Stimulated activated CD8-positive, alpha-beta memory T cell treated with anti-CD3 and anti-CD28 coated beads, Interleukin-4, amount 100 ng/mL, for 4 hours (primary cell): ENCODE measurements around the gene TSPAN14.

ENCODE experiments used
- DNase-seq, 2 donors: peaks; one replicate each; pipeline ENCODE4 v3.0.0-alpha.2; 2020; ENCODE audit warnings: low read depth in 2 of 2, low spot score in 1 of 2

The TSPAN14 gene

DNA sequence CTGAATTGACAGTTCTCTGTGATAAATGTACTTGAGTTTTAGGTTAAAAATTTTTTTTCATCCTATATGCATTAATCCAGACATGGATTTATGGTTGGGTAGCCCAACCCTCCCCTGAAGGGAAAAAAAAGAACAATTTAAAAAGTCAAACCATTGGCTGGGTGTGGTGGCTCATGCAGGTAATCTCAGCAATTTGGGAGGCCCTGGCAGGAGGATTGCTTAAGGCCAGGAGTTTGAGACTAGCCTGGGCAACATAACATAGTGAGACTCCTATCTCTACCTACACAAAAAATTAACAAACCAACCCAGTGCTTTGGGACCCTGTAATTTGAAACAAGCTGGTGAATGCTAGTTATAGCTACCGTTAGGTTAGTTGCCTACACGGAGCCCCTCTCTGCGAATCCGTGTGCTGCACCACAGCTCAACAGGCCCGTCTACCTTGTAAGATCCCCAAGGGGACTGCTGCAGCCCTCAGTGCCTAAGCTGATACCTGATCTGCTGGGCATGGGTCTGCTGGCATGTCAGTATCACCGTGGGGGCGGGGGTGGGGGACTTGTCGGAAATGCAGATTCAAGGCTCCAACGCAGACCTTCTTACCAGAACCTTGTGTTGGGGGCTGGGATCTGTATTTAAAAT, 32.8 kb downstream of the TSPAN14 start:
- DNase-seq, result no peak

- DNase-seq, result no peak
Measured at GRCh38 chr10:80487421-80487785, 33.3 kb downstream of the TSPAN14 start.

DNA sequence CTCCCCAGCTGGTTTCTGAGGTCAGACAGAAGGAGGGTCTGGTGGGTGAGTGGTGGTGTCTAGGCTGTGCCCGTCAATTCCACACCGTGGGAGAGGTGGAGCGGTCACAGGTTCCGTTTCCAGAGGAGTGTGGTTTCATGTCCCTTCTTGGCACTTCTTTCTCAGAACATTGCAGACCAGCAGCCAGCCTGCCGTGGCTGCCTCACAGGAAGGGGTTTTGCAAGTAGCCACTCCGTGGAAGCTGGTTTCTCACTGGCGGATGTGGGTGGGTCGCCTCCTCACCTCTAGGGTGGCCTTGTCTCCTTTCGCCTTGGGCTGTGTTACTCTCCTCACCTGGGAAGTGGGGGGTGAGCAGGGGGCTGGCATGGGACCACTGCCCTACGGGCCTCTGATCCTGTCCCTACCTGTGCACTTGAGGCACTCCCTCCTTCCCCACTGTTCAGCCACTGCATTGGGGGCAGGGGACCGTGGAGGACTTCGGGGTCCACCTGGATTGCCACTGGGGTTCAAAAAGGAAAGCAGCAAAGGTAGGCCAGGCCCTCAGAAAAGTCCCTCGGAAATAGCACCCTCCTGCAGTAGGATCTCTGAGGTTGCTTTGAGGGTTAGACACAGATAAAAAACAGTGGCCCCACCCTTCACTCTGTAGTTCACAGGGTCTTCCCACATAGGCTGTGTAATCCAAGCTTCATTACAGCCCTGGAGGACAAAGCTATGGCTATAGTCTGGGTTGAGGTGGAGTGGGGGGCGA, 33.9 kb downstream of the TSPAN14 start:
- DNase-seq, result no peak

GRCh38 chr10:80488539-80489066, 34.5 kb downstream of the TSPAN14 start:
- DNase-seq, result no peak

- no peak for DNase-seq
Measured at GRCh38 chr10:80489371-80490112, 35.4 kb downstream of the TSPAN14 start.

DNA sequence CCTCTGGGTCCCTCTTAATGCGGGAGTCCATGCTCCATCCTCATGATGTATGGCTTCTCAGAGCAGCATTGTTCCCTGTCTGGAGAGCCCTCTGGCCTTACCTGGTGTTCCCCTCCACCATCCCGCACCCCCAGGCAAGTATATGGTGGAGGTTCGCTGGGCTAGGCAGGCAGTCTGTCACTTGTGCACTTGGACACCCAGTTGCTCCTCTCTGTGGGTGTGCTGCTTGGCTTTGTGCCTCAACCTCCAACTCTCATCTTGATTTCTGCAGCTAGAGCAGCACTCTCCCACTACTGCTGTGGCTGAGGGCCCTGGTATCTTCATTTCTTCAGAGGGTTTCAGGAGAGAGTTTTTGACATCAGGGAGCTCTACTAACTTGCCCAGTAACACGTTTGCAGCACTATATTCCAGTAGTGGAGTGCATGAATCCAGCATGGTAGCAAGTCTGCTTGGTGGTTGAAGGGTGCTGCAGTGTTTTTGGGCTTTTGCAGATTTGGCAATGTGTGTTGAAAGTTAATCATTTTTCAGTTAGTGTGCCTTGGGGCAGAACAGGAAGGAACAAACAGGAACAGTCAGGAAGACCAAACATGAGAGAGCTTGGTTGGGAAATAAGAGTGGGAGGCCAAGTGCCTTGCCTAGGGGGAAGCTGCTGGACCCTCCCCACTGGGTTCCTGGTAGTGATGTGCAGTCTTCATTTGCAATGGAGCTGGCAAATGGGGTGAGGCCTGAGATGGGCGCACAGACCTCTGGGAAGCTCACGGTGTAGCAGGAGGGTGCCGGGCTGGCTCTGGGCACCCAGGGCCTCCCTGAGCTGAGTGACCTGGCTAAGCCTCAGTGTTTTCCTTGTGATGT, 37.4 kb downstream of the TSPAN14 start:
- no peak for DNase-seq

DNA sequence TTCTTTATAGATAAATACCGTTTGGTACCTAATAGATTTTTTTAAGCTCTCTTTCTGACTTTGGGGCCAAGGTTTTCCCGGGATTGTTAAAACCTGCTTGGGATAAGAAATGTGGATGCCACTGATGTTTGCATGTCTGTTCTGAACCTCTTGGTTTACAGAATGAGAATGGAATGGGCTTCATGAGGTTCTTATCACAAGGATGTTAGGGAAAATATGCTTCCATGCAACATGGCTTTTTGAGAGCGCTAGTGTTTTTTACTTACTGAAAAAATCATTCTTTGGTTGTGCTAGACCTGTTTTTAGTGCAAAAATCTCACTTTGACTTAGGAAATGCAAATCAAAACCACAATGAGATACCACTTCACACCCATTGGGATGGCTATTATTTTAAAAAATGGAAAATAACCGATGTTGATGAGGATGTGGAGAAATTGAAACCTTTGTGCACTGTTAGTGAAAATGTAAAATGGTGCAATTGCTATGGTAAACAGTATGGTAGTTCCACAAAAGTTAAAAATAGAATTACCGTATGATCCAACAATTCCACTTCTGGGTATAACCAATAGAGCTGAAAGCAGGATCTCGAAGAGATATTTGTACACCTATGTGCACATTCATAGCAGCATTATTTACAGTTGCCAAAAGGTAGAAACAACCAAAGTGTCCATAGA, 38.9 kb downstream of the TSPAN14 start:
- DNase-seq, result no peak

DNA sequence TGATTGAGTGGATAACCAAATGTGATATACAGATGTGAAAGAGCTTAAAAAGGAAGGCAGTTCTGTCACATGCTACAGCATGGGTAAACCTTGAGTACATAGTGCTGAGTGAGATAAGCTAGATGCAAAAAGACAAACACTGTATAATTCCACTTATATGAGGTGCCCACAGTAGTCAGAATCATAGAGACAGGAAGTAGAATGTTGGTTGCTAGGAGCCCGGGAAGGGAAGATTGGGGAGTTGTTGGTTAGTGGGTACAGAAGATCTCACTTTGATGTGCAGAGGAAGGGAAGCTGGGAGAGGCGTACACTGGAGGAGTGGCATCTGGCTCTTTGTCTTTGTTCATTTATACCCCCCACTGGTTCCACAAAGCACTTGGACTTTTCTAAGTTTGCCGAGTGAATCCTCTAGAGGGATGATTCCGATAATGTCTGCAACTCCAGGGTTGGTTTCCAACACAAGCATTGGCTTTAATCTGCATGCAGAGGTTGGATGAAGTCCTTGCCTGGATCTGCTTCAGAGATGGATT, 39.5 kb downstream of the TSPAN14 start:
- DNase-seq, result no peak

DNA sequence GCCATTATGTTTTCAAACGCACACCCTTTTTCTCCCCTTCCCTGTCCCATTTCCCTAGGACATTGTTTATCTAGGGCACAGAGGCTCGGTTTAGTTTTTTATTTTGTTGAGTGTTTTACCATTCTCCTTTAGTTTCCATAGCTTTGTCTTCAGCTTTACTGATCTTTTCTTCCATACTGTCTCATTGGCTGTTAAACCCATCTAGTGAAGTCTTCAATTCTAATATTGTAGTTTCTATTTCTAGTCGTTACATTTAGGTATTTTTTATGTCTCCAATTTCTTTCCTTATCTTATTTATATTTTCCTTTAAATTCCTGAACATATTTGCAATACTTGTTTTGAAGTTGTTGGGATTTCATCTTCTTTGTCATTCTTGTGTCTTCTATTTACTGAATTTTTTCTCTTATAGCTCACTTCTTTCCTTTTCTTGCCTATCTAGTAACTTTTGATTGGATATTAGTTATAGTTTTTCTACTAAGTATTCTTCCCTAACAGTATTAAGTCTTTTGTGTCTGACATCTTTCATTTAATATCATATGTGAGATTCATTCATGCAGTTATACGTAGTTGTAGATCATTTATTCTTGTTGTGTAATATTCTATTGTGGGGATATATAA, 42.6 kb downstream of the TSPAN14 start:
- DNase-seq, result no peak

GRCh38 chr10:80497187-80498077, 43.3 kb downstream of the TSPAN14 start:
- DNase-seq, result no peak

GRCh38 chr10:80498078-80498832, 44.1 kb downstream of the TSPAN14 start:
- DNase-seq, result no peak

DNA sequence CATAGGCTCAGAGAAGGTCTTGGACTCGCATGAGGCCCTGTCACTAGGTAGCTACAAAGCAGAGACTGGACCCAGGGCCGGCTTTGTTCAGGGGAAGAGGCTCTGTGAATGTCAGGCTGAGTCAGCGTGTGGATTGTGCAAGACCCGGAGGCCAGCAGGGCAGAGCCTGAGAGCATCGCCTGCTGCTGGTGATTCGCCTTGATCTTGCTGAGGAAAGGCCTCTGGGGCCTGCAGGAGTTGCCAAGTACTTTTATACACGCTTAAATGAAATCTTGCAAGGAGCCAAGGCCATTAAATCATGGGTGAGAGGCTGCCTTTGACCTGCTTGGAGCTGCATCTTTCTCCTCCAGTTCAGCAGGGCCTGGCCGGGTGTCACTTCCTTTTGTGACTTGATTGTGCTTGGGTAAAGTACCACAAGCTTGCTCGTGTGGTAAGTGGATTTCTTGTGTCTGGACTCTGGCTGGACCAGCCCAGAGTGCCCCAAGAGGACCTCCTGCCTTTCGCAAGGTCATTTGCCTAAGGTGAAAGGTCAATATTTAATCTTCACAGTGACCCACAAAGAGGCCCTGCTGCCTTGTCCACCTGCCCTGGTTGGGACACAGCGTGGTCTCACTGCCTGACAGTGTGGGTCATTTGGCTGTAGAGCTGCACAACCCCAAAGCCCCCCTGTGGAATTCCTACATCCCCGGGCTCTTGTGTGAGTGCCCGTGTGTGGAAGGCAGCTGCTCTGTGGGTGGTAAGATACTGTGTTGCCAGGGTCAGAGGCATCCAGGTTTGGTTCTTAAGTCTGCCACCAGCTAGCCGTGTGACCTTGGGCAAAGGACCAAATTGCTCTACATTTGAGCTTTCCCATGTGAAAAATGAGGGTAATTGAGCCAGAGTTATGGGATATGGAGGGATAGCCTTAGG, 45.0 kb downstream of the TSPAN14 start:
- DNase-seq, result peak; percentile 29 to 47

GRCh38 chr10:80500572-80501380, 46.7 kb downstream of the TSPAN14 start:
- DNase-seq, result no peak

DNA sequence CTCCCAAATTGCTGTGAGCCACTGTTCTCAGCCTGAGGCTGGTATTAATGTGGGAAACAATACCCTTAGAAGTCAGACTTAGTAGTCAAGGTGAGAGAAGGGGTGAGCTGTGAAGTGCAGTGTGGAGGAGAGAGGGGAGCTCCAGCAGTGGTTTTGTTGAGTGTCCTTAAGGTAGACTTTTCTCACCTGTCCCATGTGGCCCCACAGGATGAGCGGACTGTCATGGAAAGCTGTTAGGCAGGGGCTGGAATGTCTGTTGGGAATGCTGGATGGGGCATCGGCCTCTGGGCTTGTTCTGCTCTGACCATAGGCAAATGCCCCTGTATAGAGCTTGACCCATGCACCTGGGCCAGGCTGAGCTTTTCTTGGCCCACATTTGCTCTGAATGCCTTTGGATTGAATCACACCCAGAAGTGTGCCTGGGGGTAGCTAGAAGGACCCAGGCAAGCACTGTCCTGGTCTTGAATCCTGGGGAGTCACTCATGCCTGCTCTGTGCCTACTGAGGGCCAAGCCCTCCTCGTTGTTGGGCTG, 47.3 kb downstream of the TSPAN14 start:
- DNase-seq, result no peak

DNA sequence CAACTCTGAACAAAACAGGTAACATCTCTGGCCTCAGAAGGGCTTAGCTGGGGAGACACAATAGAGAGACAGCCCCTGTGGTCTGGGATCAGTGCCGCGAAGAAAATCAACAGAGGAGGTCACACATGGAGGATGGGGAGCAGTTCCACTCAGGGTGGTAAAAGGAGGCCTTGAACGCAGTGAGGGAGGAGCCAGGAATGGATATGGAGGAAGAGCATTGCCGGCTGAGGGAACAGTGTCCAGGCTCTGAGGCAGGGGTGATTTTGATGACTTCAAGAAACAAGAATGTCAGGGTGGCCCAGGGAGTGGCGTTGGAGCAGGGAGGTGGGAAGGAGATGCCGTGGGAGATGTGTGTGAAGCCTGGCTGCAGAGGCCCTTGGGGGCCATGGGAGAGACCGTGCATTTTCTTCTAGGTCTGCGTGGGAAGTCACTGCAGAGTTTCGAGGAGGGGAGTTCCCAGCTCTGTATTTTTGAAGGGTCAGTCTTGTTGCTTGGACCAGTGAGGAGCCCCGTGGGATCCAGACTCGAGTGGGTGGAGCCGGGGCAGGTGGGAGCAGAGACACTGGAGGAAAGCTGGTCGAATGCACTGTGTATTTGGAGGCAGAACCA, 47.9 kb downstream of the TSPAN14 start:
- no peak for DNase-seq
